HUES6 (cell line): ENCODE measurements around the gene BAIAP2L2.

Experiments used
- H3K27ac ChIP-seq: 2 replicates; pipeline ENCODE4 v1.7.0; 2013; ENCODE audit warnings: low read depth, mild to moderate bottlenecking, low read length, inconsistent platforms
- H3K27me3 ChIP-seq: 2 replicates; pipeline ENCODE4 v1.6.1; 2013; ENCODE audit warnings: low read length; ENCODE audit not compliant: control insufficient read depth, insufficient read depth
- H3K36me3 ChIP-seq: 2 replicates; pipeline ENCODE4 v1.6.1; 2013; ENCODE audit warnings: low read length; ENCODE audit not compliant: control insufficient read depth, insufficient read depth
- H3K4me1 ChIP-seq: 2 replicates; pipeline ENCODE4 v1.6.1; 2013; ENCODE audit warnings: low read length; ENCODE audit not compliant: control insufficient read depth, insufficient read depth
- H3K4me3 ChIP-seq: 2 replicates; pipeline ENCODE4 v1.5.1; 2013; ENCODE audit warnings: low read depth, low read length
- H3K9ac ChIP-seq: one replicate; pipeline ENCODE4 v1.6.1; 2013; ENCODE audit warnings: mild to moderate bottlenecking, low read length
- H3K9me3 ChIP-seq: 2 replicates; pipeline ENCODE4 v1.6.1; 2013; ENCODE audit warnings: low read depth, low read length; ENCODE audit not compliant: control insufficient read depth, insufficient read depth

BAIAP2L2 gene

DNA sequence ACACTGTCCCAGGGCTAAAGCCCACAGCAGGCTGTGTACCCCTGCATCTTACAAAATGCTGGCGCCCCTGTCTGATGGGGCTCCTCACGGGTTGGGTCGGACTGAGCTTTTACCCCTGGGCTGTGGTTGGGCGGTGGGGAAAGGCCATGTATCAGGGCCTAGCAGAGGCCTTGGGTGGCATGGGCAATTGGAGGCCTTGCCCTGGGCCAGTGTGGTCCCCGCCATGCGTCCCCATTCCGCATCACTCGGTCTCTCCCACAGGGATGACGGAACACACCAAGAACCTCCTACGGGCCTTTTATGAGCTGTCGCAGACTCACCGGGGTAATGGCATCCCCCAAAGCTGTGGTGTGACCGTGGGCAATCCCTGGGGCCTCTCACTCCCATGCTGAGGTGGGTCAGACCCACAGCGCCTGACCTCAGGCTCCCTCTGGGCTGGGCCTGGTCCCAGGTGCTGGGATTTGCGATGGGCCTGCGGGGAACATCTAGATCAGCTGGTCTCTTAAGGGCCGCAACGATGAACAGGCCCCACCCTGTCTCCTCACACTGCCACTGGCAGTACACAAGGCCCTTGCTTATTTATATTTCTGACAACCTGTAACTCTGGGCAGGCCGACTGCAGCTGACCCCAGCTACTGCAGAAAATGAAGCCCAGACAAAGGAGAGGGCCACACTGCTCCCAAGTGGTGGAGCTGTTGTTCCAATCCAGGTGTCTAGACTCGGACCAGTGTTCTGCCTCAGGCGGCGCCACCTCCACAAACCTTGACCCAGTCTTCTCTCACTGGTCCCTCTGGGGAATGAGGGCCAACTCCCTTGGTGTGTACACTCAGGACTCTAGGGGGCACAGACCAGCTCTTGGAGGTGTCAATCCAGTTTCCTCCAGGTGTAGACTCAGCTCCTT, 38.8 kb downstream of the BAIAP2L2 start:
- no peaks in the 10 kb centered on the region for H3K27me3 ChIP-seq
- peaks cover 53% of the 10 kb centered on the region for H3K36me3 ChIP-seq
- H3K9me3 ChIP-seq, result no peaks in the 10 kb centered on the region
- H3K27ac ChIP-seq, result no peak overlapping the region
- no peak overlapping the region for H3K9ac ChIP-seq
- peaks cover 2% of the 10 kb centered on the region; the same call in 1 of the 2 replicates for H3K4me1 ChIP-seq
- no peak overlapping the region for H3K4me3 ChIP-seq

DNA sequence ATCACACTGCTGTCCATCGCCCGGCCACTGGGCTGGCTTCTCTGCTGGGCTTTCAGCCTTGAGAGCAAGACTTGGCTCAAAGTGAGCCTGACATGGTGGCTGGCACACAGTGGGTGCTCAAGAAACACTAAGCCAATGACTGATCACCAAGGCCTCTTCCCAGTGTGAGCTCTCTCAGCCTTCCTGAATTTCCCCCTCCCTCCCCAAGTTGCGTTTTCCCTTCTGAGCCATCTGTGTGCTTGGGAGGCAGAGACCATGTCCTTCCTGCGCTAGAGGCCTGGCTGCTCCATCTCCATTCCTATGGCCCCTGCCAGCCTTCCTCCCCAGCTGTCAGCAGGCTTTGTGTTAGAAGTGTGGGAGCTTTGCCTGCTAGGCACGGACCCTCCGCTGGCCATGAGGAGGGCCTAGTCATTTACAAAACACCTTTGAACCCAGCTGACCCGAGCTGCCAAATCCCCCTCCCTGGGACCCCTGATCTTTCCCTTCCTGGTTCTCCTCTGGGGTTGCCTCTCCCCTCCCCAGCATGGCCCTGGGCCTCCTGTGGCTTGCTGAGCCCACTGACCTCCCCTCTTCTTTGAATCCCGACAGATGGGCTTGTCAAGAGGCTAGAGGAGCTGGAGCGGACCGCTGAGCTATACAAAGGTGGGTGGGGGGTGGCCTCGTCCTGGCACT, 40.1 kb downstream of the BAIAP2L2 start:
- no peaks in the 10 kb centered on the region for H3K9me3 ChIP-seq
- no peaks in the 10 kb centered on the region for H3K27me3 ChIP-seq
- no peak overlapping the region for H3K4me3 ChIP-seq
- no peak overlapping the region for H3K27ac ChIP-seq
- H3K4me1 ChIP-seq, result no peaks in the 10 kb centered on the region
- H3K36me3 ChIP-seq, result peaks cover 66% of the 10 kb centered on the region
- no peak overlapping the region for H3K9ac ChIP-seq

DNA sequence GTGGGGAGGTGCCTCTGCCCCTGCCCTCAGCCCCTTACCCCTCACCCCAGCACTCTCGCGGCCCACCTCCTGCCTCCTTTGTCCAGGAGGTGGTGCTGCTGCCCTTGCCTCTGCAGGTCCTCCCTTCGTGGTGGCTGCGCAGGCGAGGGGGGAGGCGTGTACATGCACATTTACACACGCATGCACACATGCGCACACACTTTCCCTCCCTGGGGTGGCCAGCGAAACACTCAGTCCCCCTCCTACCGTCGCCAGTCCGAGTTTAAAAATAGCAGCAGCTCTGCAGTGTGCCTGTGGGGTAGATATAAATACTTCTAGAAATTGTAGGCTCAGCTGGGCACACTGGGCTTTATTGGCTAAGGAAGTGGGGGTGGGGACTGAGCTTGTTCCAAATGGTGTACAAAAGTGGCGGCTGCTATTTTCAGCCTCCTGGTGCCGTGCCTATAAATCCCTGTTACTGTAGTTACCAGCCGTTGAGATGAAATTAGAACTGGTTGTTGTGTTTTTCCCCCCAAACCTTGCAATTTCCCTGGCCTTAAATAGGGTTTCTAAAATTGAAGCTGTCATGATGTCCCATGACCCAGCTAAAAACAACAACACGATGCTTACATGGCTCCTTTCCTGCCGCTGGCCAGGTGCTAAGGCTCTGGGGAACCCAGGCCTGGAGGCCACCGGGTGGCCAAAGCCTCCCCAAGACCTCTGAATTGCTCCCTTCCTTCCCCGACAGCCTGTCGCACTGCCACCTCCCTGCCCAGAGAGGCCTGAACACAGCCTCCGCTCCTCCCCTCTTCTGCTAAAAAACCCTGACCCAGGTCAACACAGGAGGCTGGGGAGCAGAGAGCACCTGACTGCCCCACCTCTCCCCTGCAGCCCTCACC, 40.9 kb downstream of the BAIAP2L2 start:
- H3K4me3 ChIP-seq, result no peak overlapping the region
- no peaks in the 10 kb centered on the region for H3K9me3 ChIP-seq
- H3K27me3 ChIP-seq, result no peaks in the 10 kb centered on the region
- H3K4me1 ChIP-seq, result no peaks in the 10 kb centered on the region
- H3K36me3 ChIP-seq, result peaks cover 68% of the 10 kb centered on the region
- no peak overlapping the region for H3K9ac ChIP-seq
- no peak overlapping the region for H3K27ac ChIP-seq

DNA sequence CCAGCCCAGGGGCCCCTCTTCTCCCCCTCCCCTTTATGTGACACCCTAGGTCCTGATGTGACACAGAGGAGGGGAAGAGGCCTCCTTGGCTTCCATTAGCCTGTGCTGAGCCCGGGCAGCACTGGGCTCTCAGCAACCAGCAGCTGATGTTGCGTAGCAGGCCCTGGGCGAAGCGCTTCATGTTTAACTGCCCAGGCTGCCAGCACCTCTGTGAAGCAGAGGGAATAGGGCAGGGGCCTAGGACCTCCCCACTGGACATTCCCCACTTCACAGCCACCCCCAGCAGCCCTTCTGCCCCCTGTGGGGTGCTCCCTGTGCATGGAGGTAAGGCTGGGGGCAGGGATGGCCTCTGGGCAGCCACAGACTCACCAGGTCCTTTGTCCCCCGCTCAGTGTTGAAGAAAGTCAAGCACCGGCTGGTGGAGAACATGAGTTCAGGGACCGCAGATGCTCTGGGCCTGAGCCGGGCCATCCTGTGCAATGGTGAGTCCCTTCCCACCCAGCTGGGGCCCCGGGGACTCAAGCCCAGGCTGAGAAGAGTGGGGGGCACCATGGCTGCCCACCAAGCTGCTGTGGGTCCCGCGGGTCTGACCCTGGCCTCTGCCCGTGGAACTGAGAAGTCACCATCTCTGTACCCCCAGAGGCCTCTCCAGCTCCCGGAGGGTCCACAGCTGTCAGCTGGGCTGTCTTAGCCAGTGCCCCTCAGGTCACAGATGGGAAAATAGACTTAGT, 41.7 kb downstream of the BAIAP2L2 start:
- Histone ChIP-seq H3K27me3 (no peaks in the 10 kb centered on the region), H3K4me3 (no peak overlapping the region), H3K4me1 (no peaks in the 10 kb centered on the region), H3K27ac (no peak overlapping the region), H3K9me3 (no peaks in the 10 kb centered on the region), H3K9ac (no peak overlapping the region), H3K36me3 (peaks cover 64% of the 10 kb centered on the region)

DNA sequence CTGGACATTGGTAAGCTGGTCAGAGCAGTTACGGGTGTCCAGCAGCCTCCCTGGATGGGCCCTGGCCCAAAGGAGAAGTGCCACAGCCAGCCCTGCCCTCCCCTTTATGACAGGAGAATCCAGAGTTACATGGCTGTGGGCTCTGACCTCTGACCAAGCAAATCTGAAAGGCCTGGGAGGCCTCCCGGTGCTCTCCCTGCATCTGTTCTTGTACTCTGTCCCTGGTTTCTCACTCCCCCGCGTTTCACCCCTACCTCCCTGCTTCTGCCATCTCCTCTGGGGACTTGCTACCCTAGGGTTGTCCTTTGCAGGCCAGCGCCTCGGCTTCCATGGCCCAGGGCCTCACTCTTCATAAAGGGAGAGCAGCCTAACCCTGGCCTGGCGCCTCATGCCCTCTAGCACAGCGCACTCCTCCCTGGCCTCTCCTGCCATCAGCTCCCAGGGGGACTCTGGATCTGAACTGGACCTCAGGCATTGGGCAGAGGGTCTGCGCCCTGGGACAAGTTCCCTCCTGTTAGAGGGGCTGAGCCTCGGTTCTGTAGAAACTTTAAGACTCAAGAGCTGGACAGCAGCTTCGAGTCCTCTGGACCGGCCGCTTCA, 42.6 kb downstream of the BAIAP2L2 start:
- Histone ChIP-seq H3K4me1 (no peaks in the 10 kb centered on the region), H3K9me3 (no peaks in the 10 kb centered on the region), H3K36me3 (peaks cover 63% of the 10 kb centered on the region), H3K27me3 (no peaks in the 10 kb centered on the region), H3K9ac (no peak overlapping the region), H3K27ac (no peak overlapping the region), H3K4me3 (no peak overlapping the region)

DNA sequence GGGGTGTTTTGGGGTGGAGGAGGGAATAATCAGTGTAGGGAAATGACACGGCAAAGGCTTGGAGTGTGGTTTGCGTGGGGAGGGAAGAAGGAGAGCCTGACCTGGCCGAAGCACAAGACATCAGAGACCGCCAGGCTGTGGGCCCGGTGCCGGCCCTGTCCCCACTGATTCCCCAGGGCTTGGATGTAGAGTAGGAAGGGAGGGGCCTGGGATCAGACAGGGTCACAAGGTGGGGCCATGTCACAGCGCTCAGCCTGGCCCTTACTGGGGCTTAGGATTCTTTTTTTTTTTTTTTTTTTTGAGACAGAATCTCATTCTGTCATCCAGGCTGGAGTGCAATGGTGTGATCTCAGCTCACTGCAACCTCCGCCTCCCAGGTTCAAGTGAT, 43.5 kb downstream of the BAIAP2L2 start:
- Histone ChIP-seq H3K4me1 (no peaks in the 10 kb centered on the region), H3K36me3 (peaks cover 58% of the 10 kb centered on the region), H3K9ac (no peak overlapping the region)

DNA sequence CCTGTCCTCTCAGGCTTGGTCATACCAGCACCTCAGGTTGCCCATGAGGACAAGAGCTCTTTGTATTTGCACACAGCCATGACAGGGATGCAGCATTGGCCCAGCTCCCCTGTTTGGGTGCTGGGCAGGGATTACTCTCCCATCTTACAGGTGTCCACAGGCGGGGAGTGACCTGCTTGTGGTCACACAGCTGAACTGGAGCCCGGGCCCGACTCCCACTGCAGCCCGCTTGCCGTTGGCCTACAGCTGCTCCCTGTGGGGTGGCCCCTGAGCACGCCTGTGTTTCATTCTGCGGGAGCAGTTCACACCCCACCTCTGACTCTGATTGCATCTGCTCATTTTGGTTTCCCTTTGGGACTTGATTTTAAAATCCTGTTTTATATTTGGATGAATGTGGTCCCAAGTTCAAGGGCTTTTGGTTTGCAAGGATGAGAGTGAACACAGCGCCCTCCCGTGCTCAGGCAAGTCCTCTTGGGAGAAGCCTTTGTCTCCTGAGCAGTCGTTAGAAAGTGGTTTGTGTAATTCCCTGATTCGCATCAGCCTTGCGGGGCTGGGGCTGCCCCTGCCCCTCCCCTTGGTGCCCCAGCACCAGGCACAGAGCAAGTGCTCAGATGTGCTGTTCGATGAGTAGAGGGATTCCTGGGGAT, 44.0 kb downstream of the BAIAP2L2 start:
- Histone ChIP-seq H3K27me3 (no peaks in the 10 kb centered on the region), H3K9me3 (no peaks in the 10 kb centered on the region), H3K9ac (no peak overlapping the region), H3K36me3 (peaks cover 55% of the 10 kb centered on the region), H3K4me3 (no peak overlapping the region), H3K4me1 (no peaks in the 10 kb centered on the region), H3K27ac (no peak overlapping the region)

More for the DNA sequence above, 43.5 kb downstream of the BAIAP2L2 start:
- Histone ChIP-seq H3K9me3 (no peaks in the 10 kb centered on the region), H3K27ac (no peak overlapping the region), H3K27me3 (no peaks in the 10 kb centered on the region), H3K4me3 (no peak overlapping the region)

DNA sequence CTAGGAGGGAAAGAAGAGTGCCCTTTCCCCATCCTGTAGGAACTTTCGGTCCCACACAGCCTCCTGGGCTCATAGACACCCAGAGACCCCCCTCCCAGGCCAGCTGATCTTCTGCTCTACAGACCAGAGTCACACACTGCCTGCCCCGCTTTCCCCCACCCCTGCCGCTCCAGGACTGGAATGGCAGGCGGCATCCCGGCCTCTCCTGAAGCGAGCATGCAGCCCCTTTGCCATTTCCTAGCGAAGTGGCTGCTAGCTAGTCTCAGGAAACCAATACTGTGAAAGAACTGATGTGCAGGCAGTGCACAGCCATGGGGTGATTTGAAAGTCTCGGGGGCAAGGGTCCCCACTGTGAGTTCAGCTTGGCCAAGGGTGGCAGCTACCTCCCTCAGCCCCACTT, 44.9 kb downstream of the BAIAP2L2 start:
- Histone ChIP-seq H3K36me3 (peaks cover 52% of the 10 kb centered on the region), H3K4me1 (no peaks in the 10 kb centered on the region), H3K4me3 (no peak overlapping the region), H3K27ac (no peak overlapping the region), H3K9me3 (no peaks in the 10 kb centered on the region), H3K9ac (no peak overlapping the region), H3K27me3 (no peaks in the 10 kb centered on the region)

DNA sequence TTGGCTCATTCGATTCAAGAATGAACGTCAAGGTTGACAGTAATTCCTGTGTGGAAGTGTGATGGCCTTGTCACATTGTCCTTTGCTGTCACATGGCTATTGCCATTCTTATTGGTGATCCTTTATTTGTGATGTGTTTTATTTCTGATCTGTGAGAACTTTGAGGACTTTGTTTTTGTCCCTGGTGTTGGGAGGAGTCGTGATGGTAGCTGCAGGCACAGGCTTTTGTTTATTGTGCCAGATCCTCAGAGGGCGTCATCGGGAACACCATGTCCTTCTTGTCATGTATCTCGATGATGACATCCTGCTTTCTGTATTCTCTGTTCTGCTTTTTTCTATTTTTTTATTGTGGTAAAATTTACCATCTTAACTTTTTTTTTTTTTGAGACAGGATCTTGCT, 47.7 kb downstream of the BAIAP2L2 start:
- H3K9ac ChIP-seq, result no peak overlapping the region
- H3K36me3 ChIP-seq, result peaks cover 55% of the 10 kb centered on the region
- H3K27me3 ChIP-seq, result no peaks in the 10 kb centered on the region
- no peaks in the 10 kb centered on the region for H3K9me3 ChIP-seq
- no peak overlapping the region for H3K4me3 ChIP-seq
- H3K27ac ChIP-seq, result no peak overlapping the region
- H3K4me1 ChIP-seq, result peaks cover 4% of the 10 kb centered on the region; the same call in 1 of the 2 replicates
